HG02588 (cell line): Measurements from ENCODE around the gene LDAH.

Experiments
- ATAC-seq: cut with Tn5 transposase; IDR thresholded peaks from one replicate; pipeline ENCODE4 v1.9.1; 2021; ENCODE audit warnings: mild to moderate bottlenecking, moderate library complexity; ENCODE audit not compliant: unreplicated experiment

LDAH gene

DNA sequence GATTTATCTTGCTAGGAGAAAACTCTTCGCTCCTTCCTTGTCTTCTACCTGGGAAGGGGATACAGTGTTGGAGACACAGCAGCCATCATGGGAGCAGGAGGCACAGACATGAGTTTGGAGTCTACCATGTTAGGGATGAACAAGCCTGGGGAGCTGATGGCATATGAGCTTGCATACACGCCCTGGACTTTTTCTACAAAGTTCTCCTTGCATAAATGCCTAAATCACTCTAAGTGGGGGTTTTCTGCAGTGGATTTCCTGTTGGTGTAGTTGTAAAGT, 168.4 kb downstream of the LDAH start:
- ATAC-seq: no peak

- no peak for ATAC-seq
Measured at GRCh38 chr2:20653695-20654534, 169.0 kb downstream of the LDAH start.

GRCh38 chr2:20652673-20653575, 170.0 kb downstream of the LDAH start:
- no peak for ATAC-seq

DNA sequence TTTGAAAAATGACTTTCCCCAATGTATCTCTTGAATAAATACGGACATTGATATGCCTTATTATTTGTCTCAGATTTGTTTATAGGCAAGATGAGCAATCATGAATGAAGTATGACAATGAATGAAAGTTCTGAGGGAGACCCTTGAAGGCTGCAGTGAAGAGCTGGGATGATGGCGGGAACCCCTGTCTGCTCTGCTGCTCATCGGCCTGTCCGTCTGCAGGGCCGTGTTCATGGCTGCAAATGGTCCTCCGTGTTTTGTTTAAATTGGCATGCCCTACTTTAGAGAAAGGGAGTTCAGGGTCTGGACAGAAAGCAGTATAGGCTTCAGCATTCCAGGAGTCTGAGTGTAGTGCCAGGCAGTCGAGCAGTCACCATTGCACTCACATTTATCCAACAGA, 170.8 kb downstream of the LDAH start:
- no peak for ATAC-seq

- ATAC-seq: no peak
Measured at GRCh38 chr2:20651731-20652099, 171.2 kb downstream of the LDAH start.

DNA sequence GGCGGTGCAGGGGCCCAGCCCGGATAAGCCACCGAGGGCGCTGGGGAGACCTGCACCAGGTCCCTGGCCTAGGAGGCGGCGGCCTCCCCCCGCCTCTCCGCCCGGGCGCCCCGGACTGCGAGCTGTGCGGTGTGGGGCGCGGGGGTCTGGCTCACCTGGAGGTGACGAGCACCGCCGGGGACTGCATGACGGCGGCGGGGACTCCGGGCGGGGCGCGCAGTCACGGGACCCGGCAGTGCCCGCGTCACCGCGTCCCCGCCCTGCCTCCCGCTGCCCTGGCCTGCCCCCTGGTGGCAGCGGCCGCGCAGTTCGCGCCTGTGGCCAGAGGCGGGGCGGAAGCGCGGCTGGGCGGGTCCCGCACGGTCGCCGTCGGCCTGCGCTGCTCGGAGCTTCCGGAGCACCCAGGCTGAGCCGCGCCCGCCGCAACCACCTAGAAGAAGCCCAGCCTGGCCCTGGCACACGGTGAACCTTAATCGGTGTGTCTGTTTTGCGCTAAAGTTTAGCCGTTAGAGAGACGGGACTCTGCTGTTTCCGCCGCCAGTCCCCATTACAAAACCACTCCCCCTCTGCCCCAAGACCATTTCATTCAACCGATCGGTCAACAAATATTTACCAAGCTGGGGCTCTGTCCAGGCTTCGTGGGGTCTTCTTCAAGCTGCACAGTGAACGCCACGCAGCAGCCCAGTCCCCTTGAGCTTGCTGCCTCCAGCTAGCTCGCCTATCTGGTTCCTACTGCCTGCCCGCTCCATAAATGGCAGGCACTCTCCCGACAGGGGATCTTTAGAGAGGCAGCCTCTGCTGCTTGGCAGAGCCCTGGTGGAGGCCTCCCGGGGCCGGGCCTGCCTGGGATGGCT, 171.8 kb downstream of the LDAH start, which contains the start of gene HS1BP3:
TSS of gene HS1BP3 (minus strand) at position 222 of the 854 bp plus-strand sequence. CDS start at position 187, 35 bp downstream.
- peak; percentile 96 for ATAC-seq

GRCh38 chr2:20650393-20650876, 172.5 kb downstream of the LDAH start:
- peak; percentile 13 for ATAC-seq

- no peak for ATAC-seq
Measured at GRCh38 chr2:20649976-20650375, 172.9 kb downstream of the LDAH start.

DNA sequence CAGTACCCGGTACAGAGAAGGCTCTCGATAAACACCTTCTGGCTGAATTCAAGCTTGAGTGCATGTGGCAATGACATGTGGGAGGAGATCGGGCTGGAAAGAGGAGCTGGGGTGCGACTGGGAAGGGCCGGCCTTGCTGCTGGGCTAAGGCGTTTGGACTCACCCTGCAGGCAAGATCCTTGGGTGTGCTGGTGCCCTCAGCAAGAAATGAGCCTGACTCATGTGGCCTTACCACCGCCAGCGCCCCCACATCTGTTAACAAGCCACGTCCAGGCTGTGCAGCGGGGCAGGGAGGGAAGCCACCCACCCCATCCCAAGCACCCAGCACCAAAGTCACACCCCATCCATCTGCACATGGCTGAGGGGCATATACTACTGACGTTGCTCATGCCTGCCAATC, 173.3 kb downstream of the LDAH start:
- ATAC-seq: no peak

GRCh38 chr2:20648831-20649230, 174.1 kb downstream of the LDAH start:
- no peak for ATAC-seq

- ATAC-seq: no peak
Measured at GRCh38 chr2:20648206-20648605, 174.7 kb downstream of the LDAH start.

DNA sequence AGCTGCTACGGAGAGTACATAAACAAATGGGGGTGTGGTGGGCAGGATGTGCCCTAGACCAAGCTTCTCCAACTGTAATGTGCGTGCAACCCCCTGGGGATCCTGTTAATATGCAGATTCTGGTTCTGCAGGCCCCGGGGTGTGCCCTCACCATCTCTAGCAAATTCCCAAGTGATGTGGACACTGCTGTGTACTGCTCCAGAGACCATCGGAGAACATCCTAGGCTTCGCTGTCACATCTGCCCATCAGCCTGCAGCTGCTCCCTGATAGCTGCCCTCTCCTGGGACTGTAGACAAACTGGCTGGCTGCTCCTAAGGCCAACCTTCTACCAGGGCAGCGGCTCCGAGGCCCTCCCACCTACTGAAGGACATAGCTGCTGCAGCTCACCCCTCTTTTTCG, 175.2 kb downstream of the LDAH start:
- ATAC-seq: no peak

GRCh38 chr2:20647211-20647610, 175.7 kb downstream of the LDAH start:
- ATAC-seq: no peak

DNA sequence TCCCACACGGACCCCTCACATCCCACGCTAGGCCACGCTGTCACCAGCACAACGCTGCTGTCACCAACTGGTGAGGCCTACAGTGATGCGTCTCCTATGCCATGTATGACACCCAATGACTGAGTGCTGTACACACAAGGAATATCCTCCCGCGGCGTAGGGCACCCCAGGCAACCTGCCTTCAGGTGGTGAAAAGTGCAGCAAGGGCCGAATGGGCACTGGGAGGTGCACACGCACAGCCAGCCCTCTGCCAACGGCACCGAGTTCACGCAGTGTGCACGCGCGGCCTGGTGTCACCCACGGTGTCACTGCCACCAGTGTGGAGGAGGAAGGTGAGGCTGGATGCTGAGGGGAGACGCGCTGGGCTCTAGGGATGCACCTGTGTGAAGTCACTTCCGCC, 176.5 kb downstream of the LDAH start:
- ATAC-seq: no peak

GRCh38 chr2:20645761-20646160, 177.1 kb downstream of the LDAH start:
- ATAC-seq: no peak

- no peak for ATAC-seq
Measured at GRCh38 chr2:20645301-20645701, 177.6 kb downstream of the LDAH start.

DNA sequence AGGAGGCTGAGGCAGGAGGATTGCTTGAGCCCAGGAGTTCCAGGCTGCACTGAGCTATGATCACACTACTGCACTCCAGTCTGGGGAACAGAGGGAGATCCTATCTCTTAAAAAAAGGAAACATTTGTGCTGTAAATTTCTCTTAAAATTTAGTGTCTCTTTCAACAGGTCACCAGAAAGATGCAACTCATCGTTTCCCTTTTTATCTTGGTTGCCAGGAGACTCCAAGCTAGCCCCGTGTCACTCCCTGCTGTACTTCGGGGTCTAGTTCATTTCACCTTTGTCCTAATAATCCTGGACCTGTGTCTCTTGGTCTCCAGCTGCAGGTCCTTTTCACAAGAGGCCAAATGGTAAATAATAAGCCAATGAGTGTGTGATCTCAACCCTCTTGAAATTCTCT, 179.1 kb downstream of the LDAH start:
- no peak for ATAC-seq

- no peak for ATAC-seq
Measured at GRCh38 chr2:20643060-20643459, 179.8 kb downstream of the LDAH start.

DNA sequence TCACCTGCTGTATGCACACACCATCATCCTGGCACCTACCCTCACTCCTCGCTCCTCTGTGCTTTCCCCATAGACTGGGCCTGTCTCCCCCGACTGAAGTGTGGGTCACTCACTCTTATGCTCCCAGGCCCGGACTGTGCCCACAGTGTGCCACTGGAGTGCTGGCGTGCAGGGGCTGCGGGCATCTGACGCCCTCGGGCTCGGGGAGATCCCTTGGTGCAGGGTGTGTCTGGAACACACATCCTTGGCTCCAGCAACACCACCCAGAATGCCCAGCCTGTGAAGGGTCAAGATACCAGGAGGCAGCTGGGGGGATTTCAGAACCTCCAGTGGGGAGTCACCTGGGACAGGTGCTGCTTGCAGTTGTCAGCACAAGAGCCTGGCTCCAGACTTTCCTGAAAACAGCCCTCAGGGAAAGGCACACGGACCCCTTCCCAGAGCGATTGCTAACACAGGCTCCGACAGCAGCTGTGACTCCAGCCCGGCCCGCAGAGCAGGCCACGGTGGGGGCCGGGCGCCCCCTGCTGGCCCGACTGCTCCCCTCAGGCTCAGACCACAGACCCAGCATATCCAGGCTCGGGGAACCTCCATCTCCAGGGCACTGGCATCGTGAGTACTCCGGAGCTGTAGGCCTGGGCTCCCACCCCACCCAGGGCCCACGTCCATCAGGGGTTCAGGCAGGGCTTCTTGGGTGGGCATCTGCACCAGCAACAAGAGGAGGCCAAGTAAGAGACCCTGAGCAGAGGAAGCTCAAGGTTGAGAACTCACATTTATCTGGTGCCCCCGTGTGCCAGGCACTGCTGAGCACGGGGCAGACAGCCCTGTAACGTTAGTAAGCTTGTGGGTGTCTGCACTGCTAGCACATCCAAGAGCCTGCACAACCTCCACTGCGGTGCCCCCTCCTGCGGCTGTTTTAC, 180.6 kb downstream of the LDAH start:
- peak; percentile 95 for ATAC-seq
